LNCaP clone FGC (cell line): ENCODE data around the gene PARVA.

Experiments used
- DNase-seq: peaks from one replicate; pipeline ENCODE4 v3.0.0-alpha.2; 2011; ENCODE audit warnings: low read depth
- H3K4me3 ChIP-seq: 2 replicates; pipeline ENCODE4 v1.5.1; 2011; ENCODE audit warnings: mild to moderate bottlenecking, low read depth, low read length, control low read depth
- CTCF ChIP-seq: IDR thresholded peaks from 2 replicates; pipeline ENCODE4 v1.5.1; 2012; ENCODE audit warnings: mild to moderate bottlenecking; ENCODE audit not compliant: control insufficient read depth, insufficient read depth; ENCODE audit errors: extremely low read depth

PARVA gene

DNA sequence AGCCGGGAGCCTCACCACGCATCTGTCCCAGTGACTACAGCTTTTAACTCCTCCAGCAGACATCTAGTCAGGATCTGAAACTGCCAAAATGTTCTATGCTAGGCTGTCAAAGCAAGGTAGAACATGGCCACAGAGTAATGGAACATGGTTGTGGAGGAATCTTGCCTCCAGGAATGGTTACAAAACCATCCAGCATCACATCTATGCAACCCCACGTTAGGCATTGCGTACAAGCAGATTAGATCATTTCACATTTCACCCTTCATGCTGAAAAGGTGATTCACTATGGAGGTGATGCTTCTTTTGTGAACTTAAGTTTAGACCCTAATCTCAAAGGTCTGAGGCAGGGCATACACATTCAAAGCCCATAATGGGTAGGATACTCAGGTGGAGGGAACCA lies 103.0 kb downstream of the PARVA start:
- DNase-seq = no peak
- H3K4me3 ChIP-seq = no peak overlapping the region
- TF ChIP-seq CTCF = no peak

GRCh38 chr11:12482839-12483238 lies 105.5 kb downstream of the PARVA start:
- no peak for TF ChIP-seq CTCF
- no peak overlapping the region for H3K4me3 ChIP-seq
- DNase-seq = no peak

- TF ChIP-seq CTCF = no peak
- no peak overlapping the region for H3K4me3 ChIP-seq
- DNase-seq = no peak
Observed at GRCh38 chr11:12483604-12484003, 106.2 kb downstream of the PARVA start.

DNA sequence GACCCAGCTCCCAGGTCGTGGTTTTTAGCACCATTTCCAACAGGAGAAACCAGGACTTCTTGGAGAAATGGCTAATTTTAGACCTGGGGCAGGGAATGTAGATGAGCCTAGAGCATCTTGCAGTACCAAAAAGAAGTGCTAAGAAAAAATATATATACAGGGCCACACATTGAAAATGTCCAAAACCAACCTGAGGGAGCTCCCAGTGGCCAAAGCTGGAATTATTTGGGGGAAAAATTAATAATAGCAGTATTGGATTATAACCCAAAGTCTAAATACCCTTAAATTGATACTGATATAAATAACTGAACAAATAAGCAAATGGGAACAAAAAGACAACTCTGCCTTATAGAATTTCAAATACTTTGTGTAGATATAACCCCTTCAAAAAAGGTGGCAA lies 108.0 kb downstream of the PARVA start:
- 0 out of 2 replicates have a peak, but pooled peaks have one; percentile 9 for TF ChIP-seq CTCF
- no peak for DNase-seq

GRCh38 chr11:12489246-12489772 lies 111.9 kb downstream of the PARVA start:
- no peak for DNase-seq
- TF ChIP-seq CTCF = no peak
- no peak overlapping the region for H3K4me3 ChIP-seq

More for the DNA sequence above, 108.0 kb downstream of the PARVA start:
- H3K4me3 ChIP-seq = no peak overlapping the region

GRCh38 chr11:12494699-12495098 lies 117.3 kb downstream of the PARVA start:
- no peak overlapping the region for H3K4me3 ChIP-seq
- DNase-seq = no peak
- TF ChIP-seq CTCF = no peak
